ENCODE results near the gene WDR70.
"Not testable (repeated sequence)": the region's sequence is repeated elsewhere in the genome, so short reads cannot be mapped to it uniquely, and the experiment has no call there.

The WDR70 gene

GRCh38 chr5:37435261-37435660 is 56.1 kb downstream of the WDR70 start:
- no peak overlapping the region for H3K4me3 ChIP-seq
- TF ChIP-seq CTCF (IDR thresholded peaks at IDR 0.05), result no peak
- DNase-seq (ENCODE audit: low spot score), result no peak

GRCh38 chr5:37436146-37436934 is 57.2 kb downstream of the WDR70 start:
- DNase-seq (ENCODE audit: low spot score), result no peak
- no peak for TF ChIP-seq CTCF (IDR thresholded peaks at IDR 0.05)

More at GRCh38 chr5:37435261-37435660, 56.1 kb downstream of the WDR70 start:
- H3K27ac ChIP-seq, result no peak overlapping the region

GRCh38 chr5:37437711-37438110 is 58.6 kb downstream of the WDR70 start:
- no peak for DNase-seq (ENCODE audit: low spot score)
- no peak overlapping the region for H3K27ac ChIP-seq
- no peak overlapping the region for H3K4me3 ChIP-seq
- TF ChIP-seq CTCF (IDR thresholded peaks at IDR 0.05), result no peak

More at GRCh38 chr5:37436146-37436934, 57.2 kb downstream of the WDR70 start:
- Histone ChIP-seq H3K4me3 (no peak overlapping the region), H3K27ac (no peak overlapping the region)

GRCh38 chr5:37445783-37446182 is 66.7 kb downstream of the WDR70 start:
- H3K27ac ChIP-seq; DNase-seq (ENCODE audit: low spot score); H3K4me3 ChIP-seq: not testable (repeated sequence)

- no peak for TF ChIP-seq CTCF (IDR thresholded peaks at IDR 0.05)
- no peak overlapping the region for H3K27ac ChIP-seq
- DNase-seq (ENCODE audit: low spot score), result no peak
- H3K4me3 ChIP-seq, result no peak overlapping the region
These were observed 69.8 kb downstream of the WDR70 start for GRCh38 chr5:37448941-37449340.

GRCh38 chr5:37451991-37452390 is 72.9 kb downstream of the WDR70 start:
- H3K4me3 ChIP-seq; H3K27ac ChIP-seq; DNase-seq (ENCODE audit: low spot score): not testable (repeated sequence)

- not testable (repeated sequence) for DNase-seq (ENCODE audit: low spot score); H3K4me3 ChIP-seq; H3K27ac ChIP-seq
These were observed 74.1 kb downstream of the WDR70 start for GRCh38 chr5:37453252-37453651.

GRCh38 chr5:37454402-37455055 is 75.4 kb downstream of the WDR70 start:
- not testable (repeated sequence) for H3K4me3 ChIP-seq; H3K27ac ChIP-seq; DNase-seq (ENCODE audit: low spot score)

- H3K27ac ChIP-seq; DNase-seq (ENCODE audit: low spot score): not testable (repeated sequence)
These were observed 84.3 kb downstream of the WDR70 start for GRCh38 chr5:37463191-37464051.

GRCh38 chr5:37464581-37464980 is 85.5 kb downstream of the WDR70 start:
- not testable (repeated sequence) for DNase-seq (ENCODE audit: low spot score); H3K27ac ChIP-seq; H3K4me3 ChIP-seq

More at GRCh38 chr5:37463191-37464051, 84.3 kb downstream of the WDR70 start:
- not testable (repeated sequence) for H3K4me3 ChIP-seq

- not testable (repeated sequence) for H3K27ac ChIP-seq; DNase-seq (ENCODE audit: low spot score); H3K4me3 ChIP-seq
These were observed 90.3 kb downstream of the WDR70 start for GRCh38 chr5:37469383-37469782.

Data from coronary artery (tissue), 2 donors.